Measurements from ENCODE around the gene LRRC28.

LRRC28 gene

GRCh38 chr15:99409097-99409473 is 157.8 kb downstream of the LRRC28 start:
- ChIA-PET POLR2A (interaction anchor here (1.0 kb wide), 1 partner anchor 324 kb away, joined by 3 read pairs; the partner anchor contains the start of gene LYSMD4), CTCF (interaction anchor here (0.7 to 1.8 kb wide), 9 partner anchors 8 to 295 kb away, joined by 3 to 8 read pairs (median 3); no protein-coding TSS in a partner anchor)
- Histone ChIP-seq H3K27ac (ENCODE audit: extremely low read depth, low read depth, low read length) (no peak overlapping the region), H3K4me1 (ENCODE audit: control insufficient read depth, insufficient read depth, low read length) (peaks cover 7% of the 10 kb centered on the region), H3K9me3 (ENCODE audit: control insufficient read depth, insufficient read depth, low read depth, low read length) (no peaks in the 10 kb centered on the region), H3K36me3 (ENCODE audit: control insufficient read depth in 2 of 2, insufficient read depth in 1 of 2, low read length in 2 of 2) (no peaks in the 10 kb centered on the region), H3K4me3 (ENCODE audit: low read depth, low read length) (no peak overlapping the region)
- TF ChIP-seq CTCF (tag by site-specific recombination; IDR thresholded peaks at IDR 0.05), result peak; percentile 45
- TF ChIP-seq ZNF341 (tag by site-specific recombination; IDR thresholded peaks at IDR 0.05; ENCODE audit: low read depth), result 0 out of 2 replicates have a peak, but pooled peaks have one; percentile 16
- TF ChIP-seq ZNF184 (tag by site-specific recombination; IDR thresholded peaks at IDR 0.05), result no peak

GRCh38 chr15:99409560-99409959 is 158.3 kb downstream of the LRRC28 start:
- no peak overlapping the region for H3K27ac ChIP-seq (ENCODE audit: extremely low read depth, low read depth, low read length)

GRCh38 chr15:99410477-99410876 is 159.2 kb downstream of the LRRC28 start:
- no peak overlapping the region for H3K27ac ChIP-seq (ENCODE audit: extremely low read depth, low read depth, low read length)
- H3K4me1 ChIP-seq (ENCODE audit: control insufficient read depth, insufficient read depth, low read length), result peaks cover 7% of the 10 kb centered on the region
- TF ChIP-seq GLIS2 (tag by site-specific recombination; IDR thresholded peaks at IDR 0.05) (no peak), ZNF214 (tag by site-specific recombination; IDR thresholded peaks at IDR 0.05; ENCODE audit: borderline replicate concordance) (no peak)
- no peak overlapping the region for H3K4me3 ChIP-seq (ENCODE audit: low read depth, low read length)
- H3K9me3 ChIP-seq (ENCODE audit: control insufficient read depth, insufficient read depth, low read depth, low read length), result no peaks in the 10 kb centered on the region
- no peaks in the 10 kb centered on the region for H3K36me3 ChIP-seq (ENCODE audit: control insufficient read depth in 2 of 2, insufficient read depth in 1 of 2, low read length in 2 of 2)
- POLR2A ChIA-PET, result interaction anchor here (1.2 kb wide), 1 partner anchor 294 kb away, joined by 3 read pairs; no protein-coding TSS in a partner anchor
- CTCF ChIA-PET, result interaction anchor here (0.6 to 1.1 kb wide), 3 partner anchors 26 to 305 kb away, joined by 3 to 6 read pairs (median 3); no protein-coding TSS in a partner anchor

More at GRCh38 chr15:99409560-99409959, 158.3 kb downstream of the LRRC28 start:
- TF ChIP-seq ZSCAN16 (tag by site-specific recombination; IDR thresholded peaks at IDR 0.05) (no peak), ZNF366 (tag by site-specific recombination; conservative IDR thresholded peaks at IDR 0.05) (no peak), ZNF645 (tag by site-specific recombination; IDR thresholded peaks at IDR 0.05) (no peak), ZNF768 (tag by site-specific recombination; IDR thresholded peaks at IDR 0.05) (no peak), ZNF529 (tag by site-specific recombination; IDR thresholded peaks at IDR 0.05; ENCODE audit: insufficient replicate concordance) (no peak), ZNF146 (tag by site-specific recombination; IDR thresholded peaks at IDR 0.05) (no peak)
- Histone ChIP-seq H3K4me3 (ENCODE audit: low read depth, low read length) (no peak overlapping the region), H3K9me3 (ENCODE audit: control insufficient read depth, insufficient read depth, low read depth, low read length) (no peaks in the 10 kb centered on the region), H3K4me1 (ENCODE audit: control insufficient read depth, insufficient read depth, low read length) (peaks cover 7% of the 10 kb centered on the region), H3K36me3 (ENCODE audit: control insufficient read depth in 2 of 2, insufficient read depth in 1 of 2, low read length in 2 of 2) (no peaks in the 10 kb centered on the region)
- POLR2A ChIA-PET, result interaction anchor here (1.0 kb wide), 1 partner anchor 324 kb away, joined by 3 read pairs; the partner anchor contains the start of gene LYSMD4
- CTCF ChIA-PET, result interaction anchor here (0.7 to 1.8 kb wide), 7 partner anchors 10 to 295 kb away, joined by 3 to 6 read pairs (median 4); no protein-coding TSS in a partner anchor

GRCh38 chr15:99411234-99411633 is 160.0 kb downstream of the LRRC28 start:
- Histone ChIP-seq H3K9me3 (ENCODE audit: control insufficient read depth, insufficient read depth, low read depth, low read length) (no peaks in the 10 kb centered on the region), H3K4me3 (ENCODE audit: low read depth, low read length) (no peak overlapping the region), H3K4me1 (ENCODE audit: control insufficient read depth, insufficient read depth, low read length) (peaks cover 7% of the 10 kb centered on the region), H3K36me3 (ENCODE audit: control insufficient read depth in 2 of 2, insufficient read depth in 1 of 2, low read length in 2 of 2) (no peaks in the 10 kb centered on the region), H3K27ac (ENCODE audit: extremely low read depth, low read depth, low read length) (no peak overlapping the region)
- POLR2A ChIA-PET, result interaction anchor here (1.2 kb wide), 1 partner anchor 293 kb away, joined by 3 read pairs; no protein-coding TSS in a partner anchor
- TF ChIP-seq SCRT1 (tag by site-specific recombination; IDR thresholded peaks at IDR 0.05; ENCODE audit: borderline replicate concordance) (no peak), ZBTB21 (tag by site-specific recombination; IDR thresholded peaks at IDR 0.05) (no peak), ZNF19 (tag by site-specific recombination; IDR thresholded peaks at IDR 0.05; ENCODE audit: low read depth) (no peak), ZNF354C (tag by site-specific recombination; IDR thresholded peaks at IDR 0.05; ENCODE audit: borderline replicate concordance, low read depth) (no peak), TRIM28 (IDR thresholded peaks at IDR 0.05; ENCODE audit: borderline replicate concordance, low read length) (no peak), ZNF146 (tag by site-specific recombination; IDR thresholded peaks at IDR 0.05) (no peak), ZNF670 (tag by site-specific recombination; IDR thresholded peaks at IDR 0.05; ENCODE audit: low read depth) (no peak), ZNF571 (tag by site-specific recombination; IDR thresholded peaks at IDR 0.05) (no peak), ZFHX2 (tag by site-specific recombination; conservative IDR thresholded peaks at IDR 0.05) (no peak), KLF7 (tag by site-specific recombination; IDR thresholded peaks at IDR 0.05; ENCODE audit: borderline replicate concordance) (no peak), CTCF (tag by site-specific recombination; IDR thresholded peaks at IDR 0.05) (no peak)
- CTCF ChIA-PET, result interaction anchor here (0.6 to 1.1 kb wide), 2 partner anchors 293 to 344 kb away, joined by 3 to 6 read pairs; no protein-coding TSS in a partner anchor
